HCT116 (cell line): Measurements from ENCODE around the gene IGSF9. TPM values are rescaled to one million over a fixed set of nuclear protein-coding genes. Genes with fewer than 3 reads are reported as not detected.
A peak's percentile ranks its signal among the peaks of the same experiment; 100 is the strongest.

Experiments used
- ATAC-seq: fragments of 200-7000 bp; cut with Tn5 transposase; 2 replicates; pipeline ENCODE4 v1.9.1; 2020; ENCODE audit warnings: mild to moderate bottlenecking, moderate library complexity
- BruUV-seq: library from RNA; stranded (reverse); fragments of 400-500 nt; replicated peaks from 2 replicates; lab custom pipeline; 2021; lab: Mats Ljungman, UMichigan
- CTCF ChIA-PET: fragments of 300-600 bp; sonication (Branson Sonifier 250); formaldehyde crosslinking; loops from one replicate; lab custom pipeline; 2021; ENCODE audit warnings: antibody characterized with exemption; lab: Charles Lee
- POLR2A ChIA-PET: fragments of 300-600, 350-600 bp; sonication (Branson Sonifier 250); formaldehyde crosslinking; loops from one replicate; lab custom pipeline; 2021; ENCODE audit warnings: antibody characterized with exemption; lab: Charles Lee
- RAD21 ChIA-PET, 2 experiments: fragments of 300-600 bp; sonication (Branson Sonifier 250); formaldehyde crosslinking; loops; one replicate each; lab custom pipeline; 2023; ENCODE audit warnings: low total read pairs in 2 of 2; ENCODE audit not compliant: uncharacterized antibody in 2 of 2, unreplicated experiment in 2 of 2, low non-redundant PET in 1 of 2; lab: Charles Lee
- DNase-seq: peaks from one replicate; pipeline ENCODE4 v3.0.0-alpha.2; 2010; ENCODE audit warnings: low read depth, low spot score
- H2AFZ ChIP-seq: fragments of 200-600 bp; shearing (Covaris generic), sonication (generic); 2 replicates; pipeline ENCODE4 v1.6.1; 2017; ENCODE audit warnings: low read depth, mixed run types, mixed read lengths, antibody characterized with exemption, low read length; ENCODE audit not compliant: poor library complexity, severe bottlenecking
- H3K27ac ChIP-seq: 2 replicates; pipeline ENCODE4 v1.5.1; 2012; ENCODE audit warnings: low read depth, low read length
- H3K27me3 ChIP-seq: fragments of 200-600 bp; sonication (generic); 2 replicates; pipeline ENCODE4 v1.6.1; 2016; ENCODE audit warnings: mixed run types, low read length, mixed read lengths; ENCODE audit not compliant: insufficient read depth
- H3K36me3 ChIP-seq, 2 experiments: fragments of 200-500 bp in 1 of 2; fragments of 200-600 bp in 1 of 2; sonication (Bioruptor generic) in 1 of 2; sonication (generic) in 1 of 2; 2 replicates each; pipeline versions ENCODE4 v1.5.1 to v1.6.1; 2014 to 2016; ENCODE audit warnings: low read length in 2 of 2, inconsistent platforms in 1 of 2, mixed read lengths in 1 of 2, mixed run types in 1 of 2; ENCODE audit not compliant: insufficient read depth in 2 of 2, control insufficient read depth in 1 of 2
- H3K4me1 ChIP-seq, 2 experiments: fragments of 200-600 bp in 1 of 2; sonication (generic) in 1 of 2; 2 replicates each; pipeline versions ENCODE4 v1.5.1 to v1.6.1; 2012 to 2017; ENCODE audit warnings: low read length in 2 of 2, inconsistent platforms in 1 of 2, mild to moderate bottlenecking in 1 of 2, mixed read lengths in 1 of 2, mixed run types in 1 of 2, moderate library complexity in 1 of 2; ENCODE audit not compliant: insufficient read depth in 2 of 2, control insufficient read depth in 1 of 2
- H3K4me2 ChIP-seq: fragments of 200-600 bp; sonication (generic); 2 replicates; pipeline ENCODE4 v1.6.1; 2017; ENCODE audit warnings: mixed run types, low read length, mixed read lengths
- H3K4me3 ChIP-seq, 2 experiments: fragments of 200-600 bp in 1 of 2; sonication (generic) in 1 of 2; replicated peaks in 1 of 2; 2 replicates each; pipeline ENCODE4 v1.5.1; 2011 to 2016; ENCODE audit warnings: low read length in 2 of 2, control low read depth in 1 of 2, low read depth in 1 of 2, mild to moderate bottlenecking in 1 of 2, mixed read lengths in 1 of 2, mixed run types in 1 of 2
- H3K79me2 ChIP-seq: fragments of 200-600 bp; sonication (generic); 2 replicates; pipeline ENCODE4 v1.6.1; 2017; ENCODE audit warnings: mild to moderate bottlenecking, mixed run types, low read length, moderate library complexity, mixed read lengths; ENCODE audit not compliant: insufficient read depth
- H3K9ac ChIP-seq: fragments of 200-600 bp; sonication (generic); 2 replicates; pipeline ENCODE4 v1.6.1; 2016; ENCODE audit warnings: low read length, mixed read lengths
- H3K9me2 ChIP-seq: fragments of 200-600 bp; sonication (generic), shearing (Covaris generic); 2 replicates; pipeline ENCODE4 v1.6.1; 2017; ENCODE audit warnings: mixed run types, mild to moderate bottlenecking, moderate library complexity; ENCODE audit not compliant: insufficient read depth
- H3K9me3 ChIP-seq, 2 experiments: fragments of 200-500 bp in 1 of 2; fragments of 200-600 bp in 1 of 2; sonication (Bioruptor generic) in 1 of 2; sonication (generic) in 1 of 2; 2 replicates each; pipeline ENCODE4 v1.6.1; 2014 to 2017; ENCODE audit warnings: low read length in 2 of 2, mixed read lengths in 2 of 2, inconsistent platforms in 1 of 2, low read depth in 1 of 2, mild to moderate bottlenecking in 1 of 2, mixed run types in 1 of 2, moderate library complexity in 1 of 2; ENCODE audit not compliant: control insufficient read depth in 1 of 2, insufficient read depth in 1 of 2
- H4K20me1 ChIP-seq: fragments of 200-600 bp; sonication (generic), shearing (Covaris generic); 2 replicates; pipeline ENCODE4 v1.6.1; 2017; ENCODE audit warnings: mixed run types, mild to moderate bottlenecking, moderate library complexity; ENCODE audit not compliant: insufficient read depth
- EGR1 ChIP-seq: IDR thresholded peaks from 2 replicates; pipeline ENCODE4 v1.6.1; 2012; ENCODE audit warnings: low read depth
- RAD21 ChIP-seq: IDR thresholded peaks from 2 replicates; pipeline ENCODE4 v1.6.1; 2012; ENCODE audit warnings: low read depth, mild to moderate bottlenecking
- intact Hi-C: fragments of 100-400 bp; cut with micrococcal nuclease; formaldehyde crosslinking; loops from 2 replicates; pipeline ENCODE4 v1.10.0; 2022
- total RNA-seq: library from RNA; stranded (reverse); gene quantifications from one replicate; pipeline ENCODE4 v1.2.1, GENCODE V29; 2021; ENCODE audit not compliant: unreplicated experiment
- TF ChIP-seq, protein P1 (sequence below), 3 experiments: fragments of 200-600 bp in 1 of 3; sonication (generic) in 1 of 3; IDR thresholded peaks in 2 of 3; conservative IDR thresholded peaks in 1 of 3; 2 replicates each; pipeline ENCODE4 v1.5.1; 2012 to 2017; ENCODE audit warnings: low read depth in 2 of 3, low read length in 2 of 3, antibody characterized with exemption in 1 of 3, borderline replicate concordance in 1 of 3, control low read depth in 1 of 3, mild to moderate bottlenecking in 1 of 3, mixed read lengths in 1 of 3, mixed run types in 1 of 3, moderate library complexity in 1 of 3; ENCODE audit not compliant: insufficient read depth in 1 of 3

IGSF9 gene
- total RNA-seq, 1 experiment from 2014 or later: 10.3 TPM

DNA sequence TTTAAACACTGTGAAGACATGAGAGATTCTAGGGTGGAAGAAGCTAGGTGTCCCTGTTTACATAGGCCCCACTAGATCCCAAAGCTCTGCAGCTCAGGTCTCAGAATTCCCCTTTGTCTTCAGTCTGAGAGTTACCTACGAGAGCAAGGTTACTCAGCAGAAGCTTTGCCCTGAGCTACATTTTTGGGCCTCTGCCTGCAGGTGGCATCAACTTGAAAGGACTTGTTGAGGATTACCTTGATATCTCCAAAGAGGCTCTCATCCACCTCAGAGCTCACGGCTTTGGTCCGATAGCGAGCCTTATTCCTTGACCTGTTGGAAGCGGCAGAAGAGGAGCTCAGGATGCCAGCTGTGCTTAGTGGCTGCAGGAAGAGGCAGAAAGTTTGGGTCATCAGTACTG lies 52.5 kb downstream of the IGSF9 start:
- no TSS peak for BruUV-seq
- no peak overlapping the region for H3K4me3 ChIP-seq
- H3K9ac ChIP-seq: no peak overlapping the region
- ChIA-PET RAD21 (interaction anchor here (0.8 to 4.5 kb wide), 7 partner anchors 32 to 115 kb away, joined by 3 to 38 read pairs (median 8); partner anchors contain the start of gene DUSP23 (in 2 of the 2)), CTCF (interaction anchor here (0.6 to 8.5 kb wide), 17 partner anchors 11 to 679 kb away, joined by 3 to 249 read pairs (median 3); partner anchors contain the start of genes DUSP23, FCRL6, IGSF9 and TAGLN2), POLR2A (interaction anchor here (0.9 to 4.5 kb wide), 3 partner anchors 95 to 114 kb away, joined by 3 to 35 read pairs (median 6); partner anchors contain the start of gene DUSP23)
- no peaks in the 10 kb centered on the region for H3K79me2 ChIP-seq
- ATAC-seq: no peak
- no peak overlapping the region for H3K4me2 ChIP-seq
- no peak for DNase-seq
- H3K27me3 ChIP-seq: no peaks in the 10 kb centered on the region; the same call in 1 of the 2 replicates
- peaks cover 11 to 23% of the 10 kb centered on the region in 2 experiments; a peak in 3 of 4 replicates for H3K4me1 ChIP-seq
- no peaks in the 10 kb centered on the region for H3K9me2 ChIP-seq
- H3K9me3 ChIP-seq: no peaks in the 10 kb centered on the region
- no peak for TF ChIP-seq EGR1
- TF ChIP-seq, protein P1, sequence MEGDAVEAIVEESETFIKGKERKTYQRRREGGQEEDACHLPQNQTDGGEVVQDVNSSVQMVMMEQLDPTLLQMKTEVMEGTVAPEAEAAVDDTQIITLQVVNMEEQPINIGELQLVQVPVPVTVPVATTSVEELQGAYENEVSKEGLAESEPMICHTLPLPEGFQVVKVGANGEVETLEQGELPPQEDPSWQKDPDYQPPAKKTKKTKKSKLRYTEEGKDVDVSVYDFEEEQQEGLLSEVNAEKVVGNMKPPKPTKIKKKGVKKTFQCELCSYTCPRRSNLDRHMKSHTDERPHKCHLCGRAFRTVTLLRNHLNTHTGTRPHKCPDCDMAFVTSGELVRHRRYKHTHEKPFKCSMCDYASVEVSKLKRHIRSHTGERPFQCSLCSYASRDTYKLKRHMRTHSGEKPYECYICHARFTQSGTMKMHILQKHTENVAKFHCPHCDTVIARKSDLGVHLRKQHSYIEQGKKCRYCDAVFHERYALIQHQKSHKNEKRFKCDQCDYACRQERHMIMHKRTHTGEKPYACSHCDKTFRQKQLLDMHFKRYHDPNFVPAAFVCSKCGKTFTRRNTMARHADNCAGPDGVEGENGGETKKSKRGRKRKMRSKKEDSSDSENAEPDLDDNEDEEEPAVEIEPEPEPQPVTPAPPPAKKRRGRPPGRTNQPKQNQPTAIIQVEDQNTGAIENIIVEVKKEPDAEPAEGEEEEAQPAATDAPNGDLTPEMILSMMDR (IDR thresholded peaks at IDR 0.05 in 2 of 3, conservative IDR thresholded peaks at IDR 0.05 in 1 of 3; ENCODE audit: borderline replicate concordance in 1 of 3, insufficient read depth in 1 of 3, low read depth in 2 of 3, low read length in 2 of 3): peak in 1 of 3 experiments; percentile 29; a peak in 1 of 6 replicates
- TF ChIP-seq RAD21: peak; percentile 52
- H3K36me3 ChIP-seq: no peaks in the 10 kb centered on the region
- no peaks in the 10 kb centered on the region for H4K20me1 ChIP-seq
- no peak overlapping the region for H3K27ac ChIP-seq
- intact Hi-C loops: loop anchor here (10.0 kb wide), 2 partner anchors 468 to 758 kb away; no protein-coding TSS in a partner anchor
- H2AFZ ChIP-seq: no peak overlapping the region
